GM23338 (cell line): ENCODE results near the gene NR0B2. TPM values are rescaled to one million over a fixed set of nuclear protein-coding genes. Genes with fewer than 3 reads are reported as not detected.

ENCODE experiments used
- ATAC-seq: fragments of 200-7000 bp; cut with Tn5 transposase; 3 replicates; pipeline ENCODE4 v1.9.1; 2020
- DNase-seq: peaks from one replicate; pipeline ENCODE4 v3.0.0-alpha.2; 2015; ENCODE audit warnings: low spot score
- H2AFZ ChIP-seq: fragments of 200-600 bp; sonication (generic); 2 replicates; pipeline ENCODE4 v1.8.0; 2016; ENCODE audit warnings: antibody characterized with exemption, mild to moderate bottlenecking, moderate library complexity
- H3F3A ChIP-seq: fragments of 200-600 bp; sonication (generic); replicated peaks from 2 replicates; pipeline ENCODE4 v1.8.0; 2017; ENCODE audit warnings: antibody characterized with exemption, mixed run types, low read depth
- H3K27ac ChIP-seq: fragments of 200-600 bp; sonication (generic); 2 replicates; pipeline ENCODE4 v1.6.1; 2016; ENCODE audit warnings: low read depth
- H3K27me3 ChIP-seq: fragments of 200-600 bp; sonication (generic); 2 replicates; pipeline ENCODE4 v1.8.0; 2016; ENCODE audit warnings: mild to moderate bottlenecking, mixed run types, moderate library complexity; ENCODE audit not compliant: insufficient read depth
- H3K36me3 ChIP-seq: fragments of 200-600 bp; sonication (generic); 2 replicates; pipeline ENCODE4 v1.8.0; 2016; ENCODE audit warnings: mild to moderate bottlenecking; ENCODE audit not compliant: insufficient read depth
- H3K4me1 ChIP-seq: fragments of 200-600 bp; sonication (generic); 2 replicates; pipeline ENCODE4 v1.8.0; 2016; ENCODE audit warnings: mild to moderate bottlenecking, moderate library complexity; ENCODE audit not compliant: insufficient read depth
- H3K4me2 ChIP-seq: fragments of 200-600 bp; sonication (generic); 2 replicates; pipeline ENCODE4 v1.7.1; 2017; ENCODE audit warnings: mixed run types
- H3K4me3 ChIP-seq: fragments of 200-600 bp; sonication (generic); 2 replicates; pipeline ENCODE4 v1.6.1; 2016; ENCODE audit warnings: mixed run types
- H3K79me2 ChIP-seq: fragments of 200-600 bp; sonication (generic); replicated peaks from 2 replicates; pipeline ENCODE4 v1.8.0; 2017; ENCODE audit warnings: mild to moderate bottlenecking; ENCODE audit not compliant: insufficient read depth
- H3K9me2 ChIP-seq: fragments of 200-600 bp; sonication (generic); 2 replicates; pipeline ENCODE4 v1.8.0; 2017; ENCODE audit not compliant: insufficient read depth
- H4K20me1 ChIP-seq: fragments of 200-600 bp; sonication (generic); replicated peaks from 2 replicates; pipeline ENCODE4 v1.8.0; 2017; ENCODE audit warnings: mild to moderate bottlenecking; ENCODE audit not compliant: insufficient read depth
- H3K27ac Mint-ChIP-seq: 2 replicates; pipeline ENCODE4 v1.8.0; 2020; ENCODE audit warnings: inconsistent platforms, mild to moderate bottlenecking, moderate library complexity, mixed read lengths
- H3K27me3 Mint-ChIP-seq: 3 replicates; pipeline ENCODE4 v1.8.0; 2022; ENCODE audit warnings: low read depth, mild to moderate bottlenecking, moderate library complexity, mixed read lengths, inconsistent platforms; ENCODE audit not compliant: insufficient read depth, poor library complexity
- H3K36me3 Mint-ChIP-seq: 3 replicates; pipeline ENCODE4 v1.8.0; 2021; ENCODE audit warnings: low read depth, mild to moderate bottlenecking, inconsistent platforms, moderate library complexity, mixed read lengths
- H3K4me1 Mint-ChIP-seq: 3 replicates; pipeline ENCODE4 v1.8.0; 2020; ENCODE audit warnings: mild to moderate bottlenecking, inconsistent platforms, mixed read lengths
- H3K4me3 Mint-ChIP-seq: 3 replicates; pipeline ENCODE4 v1.8.0; 2021; ENCODE audit warnings: moderate library complexity, mild to moderate bottlenecking, inconsistent platforms, mixed read lengths
- H3K9me3 Mint-ChIP-seq: 3 replicates; pipeline ENCODE4 v1.8.0; 2020; ENCODE audit warnings: moderate library complexity, mild to moderate bottlenecking, inconsistent platforms, mixed read lengths
- EZH2phosphoT487 ChIP-seq: fragments of 200-600 bp; sonication (generic); IDR thresholded peaks from one replicate; pipeline ENCODE4 v1.8.1; 2018; ENCODE audit warnings: antibody characterized with exemption; ENCODE audit not compliant: unreplicated experiment
- JUNB ChIP-seq: IDR thresholded peaks from one replicate; pipeline ENCODE4 v1.6.1; 2016; ENCODE audit warnings: antibody characterized with exemption; ENCODE audit not compliant: unreplicated experiment
- POLR2AphosphoS5 ChIP-seq: IDR thresholded peaks from 2 replicates; pipeline ENCODE4 v1.6.1; 2016; ENCODE audit warnings: antibody characterized with exemption, low read depth
- STAT1 ChIP-seq: IDR thresholded peaks from one replicate; pipeline ENCODE4 v1.6.1; 2016; ENCODE audit warnings: antibody characterized with exemption; ENCODE audit not compliant: unreplicated experiment
- ZNF114 ChIP-seq: fragments of 250-450 bp; sonication (Bioruptor Pico); IDR thresholded peaks from 2 replicates; pipeline ENCODE4 v1.5.0; 2020; ENCODE audit warnings: mild to moderate bottlenecking, moderate library complexity
- polyA plus RNA-seq: library from polyadenylated mRNA; unstranded; fragments of >200 nt; fragmentation: Nextera tagmentation; extraction: Ambion mirVana; gene quantifications from 2 replicates; pipeline ENCODE4 v1.2.1, GENCODE V29; 2016
- total RNA-seq: library from RNA; depleted of rRNA; stranded (reverse); fragments of >200 nt; shearing (Covaris generic); gene quantifications from 2 replicates; pipeline ENCODE4 v1.2.3, GENCODE V29; 2014
- TF ChIP-seq, protein P1 (sequence below): IDR thresholded peaks from one replicate; pipeline ENCODE4 v1.6.1; 2018; ENCODE audit warnings: antibody characterized with exemption; ENCODE audit not compliant: unreplicated experiment
- TF ChIP-seq, protein P2 (sequence below), 2 experiments: fragments of 200-600 bp in 1 of 2; sonication (generic) in 1 of 2; conservative IDR thresholded peaks; 2 replicates each; pipeline versions ENCODE4 v1.5.1 to v1.6.1; 2016 to 2017; ENCODE audit warnings: antibody characterized with exemption in 2 of 2, low read depth in 2 of 2, mild to moderate bottlenecking in 2 of 2, moderate library complexity in 1 of 2

Gene NR0B2
- total and polyA plus RNA-seq, 2 experiments from 2014 or later = 0.18 TPM; not detected in 1

GRCh38 chr1:26863685-26864077, 50.1 kb downstream of the NR0B2 start (continued):
- TF ChIP-seq, protein P1, sequence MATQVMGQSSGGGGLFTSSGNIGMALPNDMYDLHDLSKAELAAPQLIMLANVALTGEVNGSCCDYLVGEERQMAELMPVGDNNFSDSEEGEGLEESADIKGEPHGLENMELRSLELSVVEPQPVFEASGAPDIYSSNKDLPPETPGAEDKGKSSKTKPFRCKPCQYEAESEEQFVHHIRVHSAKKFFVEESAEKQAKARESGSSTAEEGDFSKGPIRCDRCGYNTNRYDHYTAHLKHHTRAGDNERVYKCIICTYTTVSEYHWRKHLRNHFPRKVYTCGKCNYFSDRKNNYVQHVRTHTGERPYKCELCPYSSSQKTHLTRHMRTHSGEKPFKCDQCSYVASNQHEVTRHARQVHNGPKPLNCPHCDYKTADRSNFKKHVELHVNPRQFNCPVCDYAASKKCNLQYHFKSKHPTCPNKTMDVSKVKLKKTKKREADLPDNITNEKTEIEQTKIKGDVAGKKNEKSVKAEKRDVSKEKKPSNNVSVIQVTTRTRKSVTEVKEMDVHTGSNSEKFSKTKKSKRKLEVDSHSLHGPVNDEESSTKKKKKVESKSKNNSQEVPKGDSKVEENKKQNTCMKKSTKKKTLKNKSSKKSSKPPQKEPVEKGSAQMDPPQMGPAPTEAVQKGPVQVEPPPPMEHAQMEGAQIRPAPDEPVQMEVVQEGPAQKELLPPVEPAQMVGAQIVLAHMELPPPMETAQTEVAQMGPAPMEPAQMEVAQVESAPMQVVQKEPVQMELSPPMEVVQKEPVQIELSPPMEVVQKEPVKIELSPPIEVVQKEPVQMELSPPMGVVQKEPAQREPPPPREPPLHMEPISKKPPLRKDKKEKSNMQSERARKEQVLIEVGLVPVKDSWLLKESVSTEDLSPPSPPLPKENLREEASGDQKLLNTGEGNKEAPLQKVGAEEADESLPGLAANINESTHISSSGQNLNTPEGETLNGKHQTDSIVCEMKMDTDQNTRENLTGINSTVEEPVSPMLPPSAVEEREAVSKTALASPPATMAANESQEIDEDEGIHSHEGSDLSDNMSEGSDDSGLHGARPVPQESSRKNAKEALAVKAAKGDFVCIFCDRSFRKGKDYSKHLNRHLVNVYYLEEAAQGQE = no peak

DNA sequence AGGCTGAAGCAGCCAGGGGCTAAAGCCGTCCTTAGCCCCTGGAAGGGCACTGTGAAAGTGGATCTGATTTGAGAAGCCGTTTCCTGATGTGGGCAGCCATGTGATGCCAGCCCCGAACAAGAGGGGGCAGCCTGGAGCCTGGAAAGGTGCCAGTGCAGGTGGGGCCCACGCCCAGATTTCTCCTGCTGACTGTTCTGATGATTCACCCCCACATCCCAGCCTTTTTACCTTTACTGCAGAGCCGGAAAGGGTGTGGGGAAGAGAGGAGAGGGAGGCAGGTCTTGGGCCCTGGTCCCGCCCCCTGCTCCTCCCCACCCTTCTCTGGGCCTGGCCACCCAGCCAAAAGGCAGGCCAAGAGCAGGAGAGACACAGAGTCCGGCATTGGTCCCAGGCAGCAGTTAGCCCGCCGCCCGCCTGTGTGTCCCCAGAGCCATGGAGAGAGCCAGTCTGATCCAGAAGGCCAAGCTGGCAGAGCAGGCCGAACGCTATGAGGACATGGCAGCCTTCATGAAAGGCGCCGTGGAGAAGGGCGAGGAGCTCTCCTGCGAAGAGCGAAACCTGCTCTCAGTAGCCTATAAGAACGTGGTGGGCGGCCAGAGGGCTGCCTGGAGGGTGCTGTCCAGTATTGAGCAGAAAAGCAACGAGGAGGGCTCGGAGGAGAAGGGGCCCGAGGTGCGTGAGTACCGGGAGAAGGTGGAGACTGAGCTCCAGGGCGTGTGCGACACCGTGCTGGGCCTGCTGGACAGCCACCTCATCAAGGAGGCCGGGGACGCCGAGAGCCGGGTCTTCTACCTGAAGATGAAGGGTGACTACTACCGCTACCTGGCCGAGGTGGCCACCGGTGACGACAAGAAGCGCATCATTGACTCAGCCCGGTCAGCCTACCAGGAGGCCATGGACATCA, 50.7 kb downstream of the NR0B2 start, which contains the start of gene SFN:
TSS of gene SFN (plus strand) at position 369 of the 904 bp plus-strand sequence. CDS start at position 433, 64 bp downstream.
- H3K9me2 ChIP-seq = no peaks in the 10 kb centered on the region
- DNase-seq = peak; percentile 93

DNA sequence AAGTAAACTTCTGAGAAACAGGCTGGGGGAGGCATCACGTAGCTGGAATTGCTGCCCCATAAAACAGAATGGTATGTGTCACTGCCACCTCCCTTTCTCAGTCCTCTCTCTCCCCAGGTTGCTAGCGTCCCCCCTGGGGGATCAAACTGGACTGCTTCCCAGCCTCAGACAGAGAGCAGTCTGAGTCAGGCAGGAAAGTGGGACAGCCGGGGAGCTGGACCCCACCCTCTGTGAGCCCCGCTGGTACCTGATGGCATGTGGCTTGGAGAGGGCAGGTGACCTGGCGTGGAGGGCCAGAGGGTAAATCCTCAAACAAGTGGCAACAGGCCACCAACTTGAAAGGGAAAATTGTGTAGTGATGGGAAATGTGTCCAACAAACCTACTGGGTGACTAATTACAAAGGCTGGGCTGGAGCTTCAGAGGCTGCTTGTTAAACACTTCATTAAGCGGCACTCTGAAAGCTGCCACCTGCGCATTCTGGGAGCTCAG, 51.8 kb downstream of the NR0B2 start:
- Mint-ChIP-seq H3K27me3 (peaks cover 25% of the 10 kb centered on the region), H3K4me1 (peaks cover 39% of the 10 kb centered on the region), H3K27ac (no peak overlapping the region), H3K36me3 (no peaks in the 10 kb centered on the region; the same call in 2 of the 3 replicates), H3K9me3 (no peaks in the 10 kb centered on the region), H3K4me3 (peak overlapping the region; percentile 26; the same call in 1 of the 3 replicates)
- Histone ChIP-seq H3K27me3 (peaks cover 11% of the 10 kb centered on the region), H3K9me2 (no peaks in the 10 kb centered on the region), H3K4me3 (no peak overlapping the region), H3K27ac (no peak overlapping the region), H3K79me2 (no peaks in the 10 kb centered on the region), H2AFZ (no peak overlapping the region), H3F3A (peaks cover 17% of the 10 kb centered on the region), H4K20me1 (no peaks in the 10 kb centered on the region), H3K36me3 (no peaks in the 10 kb centered on the region), H3K4me2 (no peak overlapping the region), H3K4me1 (peaks cover 13% of the 10 kb centered on the region)
- no peak for DNase-seq
- no peak for ATAC-seq
- TF ChIP-seq POLR2AphosphoS5 (no peak), EZH2phosphoT487 (no peak), JUNB (no peak), STAT1 (no peak), ZNF114 (no peak)
- TF ChIP-seq, protein P2, sequence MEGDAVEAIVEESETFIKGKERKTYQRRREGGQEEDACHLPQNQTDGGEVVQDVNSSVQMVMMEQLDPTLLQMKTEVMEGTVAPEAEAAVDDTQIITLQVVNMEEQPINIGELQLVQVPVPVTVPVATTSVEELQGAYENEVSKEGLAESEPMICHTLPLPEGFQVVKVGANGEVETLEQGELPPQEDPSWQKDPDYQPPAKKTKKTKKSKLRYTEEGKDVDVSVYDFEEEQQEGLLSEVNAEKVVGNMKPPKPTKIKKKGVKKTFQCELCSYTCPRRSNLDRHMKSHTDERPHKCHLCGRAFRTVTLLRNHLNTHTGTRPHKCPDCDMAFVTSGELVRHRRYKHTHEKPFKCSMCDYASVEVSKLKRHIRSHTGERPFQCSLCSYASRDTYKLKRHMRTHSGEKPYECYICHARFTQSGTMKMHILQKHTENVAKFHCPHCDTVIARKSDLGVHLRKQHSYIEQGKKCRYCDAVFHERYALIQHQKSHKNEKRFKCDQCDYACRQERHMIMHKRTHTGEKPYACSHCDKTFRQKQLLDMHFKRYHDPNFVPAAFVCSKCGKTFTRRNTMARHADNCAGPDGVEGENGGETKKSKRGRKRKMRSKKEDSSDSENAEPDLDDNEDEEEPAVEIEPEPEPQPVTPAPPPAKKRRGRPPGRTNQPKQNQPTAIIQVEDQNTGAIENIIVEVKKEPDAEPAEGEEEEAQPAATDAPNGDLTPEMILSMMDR (conservative IDR thresholded peaks at IDR 0.05; ENCODE audit: low read depth in 2 of 2) = no peak

More for the DNA sequence above, 50.7 kb downstream of the NR0B2 start, which contains the start of gene SFN:
- Mint-ChIP-seq H3K9me3 (no peaks in the 10 kb centered on the region), H3K4me3 (peak within 1 kb of the TSS; percentile 56), H3K36me3 (no peaks in the 10 kb centered on the region; the same call in 2 of the 3 replicates), H3K4me1 (peaks cover 40% of the 10 kb centered on the region), H3K27me3 (peaks cover 28% of the 10 kb centered on the region), H3K27ac (no peak within 1 kb of the TSS)
- H4K20me1 ChIP-seq = no peaks in the 10 kb centered on the region
- no peaks in the 10 kb centered on the region for H3K36me3 ChIP-seq
- no peak within 1 kb of the TSS for H3K27ac ChIP-seq
- peak within 1 kb of the TSS; percentile 78 for H3K4me3 ChIP-seq
- peak within 1 kb of the TSS; percentile 72; the same call in 1 of the 2 replicates for H2AFZ ChIP-seq
- H3K79me2 ChIP-seq = no peaks in the 10 kb centered on the region
- ATAC-seq = peak; percentile 39
- peaks cover 15% of the 10 kb centered on the region for H3K4me1 ChIP-seq
- TF ChIP-seq, protein P2 (conservative IDR thresholded peaks at IDR 0.05; ENCODE audit: low read depth in 2 of 2) = peak; percentile 66 to 74
- no peak for TF ChIP-seq ZNF114
- H3F3A ChIP-seq = peaks cover 17% of the 10 kb centered on the region
- H3K4me2 ChIP-seq = peak within 1 kb of the TSS; percentile 96
- H3K27me3 ChIP-seq = peaks cover 11% of the 10 kb centered on the region
